Lower leg skin (tissue), 4 donors: Measurements from ENCODE around the gene CYP26A1. TPM values are rescaled to one million over a fixed set of nuclear protein-coding genes. Genes with fewer than 3 reads are reported as not detected.

Experiments
- DNase-seq, 2 donors: peaks; one replicate each; pipeline ENCODE4 v3.0.0-alpha.2; 2019; ENCODE audit warnings: low spot score in 2 of 2
- H3K4me3 ChIP-seq: fragments of 200-600 bp; sonication (generic); 2 replicates; pipeline ENCODE4 v1.5.1; 2017; ENCODE audit warnings: mild to moderate bottlenecking, low read depth; ENCODE audit not compliant: poor library complexity, severe bottlenecking
- CTCF ChIP-seq, 3 donors: fragments of 450-650 bp; IDR thresholded peaks; one replicate each; pipeline ENCODE4 v1.5.1; 2016; ENCODE audit warnings: antibody characterized with exemption in 3 of 3, mild to moderate bottlenecking in 3 of 3, moderate library complexity in 2 of 3
- POLR2A ChIP-seq, 2 donors: fragments of 450-650 bp; IDR thresholded peaks; one replicate each; pipeline ENCODE4 v1.6.1; 2016 to 2017; ENCODE audit warnings: antibody characterized with exemption in 2 of 2, mild to moderate bottlenecking in 1 of 2, moderate library complexity in 1 of 2
- WGBS, 2 donors: methylation state at CpG; one replicate each; pipeline ENCODE4 v1.1.5; 2018; 5-methylcytosine and 5-hydroxymethylcytosine counted together
- intact Hi-C: fragments of 100-400 bp; cut with DNase I; formaldehyde crosslinking; loops from one replicate; pipeline ENCODE4 v1.15.0; 2023; ENCODE audit warnings: low total_unique reads
- total RNA-seq, 4 donors: library from RNA; depleted of rRNA; stranded (reverse); fragments of >200 nt; gene quantifications; one replicate each; pipeline ENCODE4 v1.1.0, GENCODE V29; 2016

The CYP26A1 gene
- total RNA-seq = under 1 TPM in 2 of 4 donors, not detected in 2; 0.10 to 0.32 TPM

GRCh38 chr10:93073539-93074146 is at the start of gene CYP26A1:
Gene CYP26A1 (plus strand): TSS chr10:93073893. CDS start chr10:93073935, 42 bp downstream.
- 0 to 1% methylated on average over 23 to 27 of the region's 52 CpGs for WGBS, 2 donors
- DNase-seq = peak in 1 of 2 donors; percentile 63
- no peak within 1 kb of the TSS for H3K4me3 ChIP-seq
- intact Hi-C loops = no loop called here
- TF ChIP-seq POLR2A (IDR thresholded peaks at IDR 0.05) (no peak), CTCF (IDR thresholded peaks at IDR 0.05) (no peak)

GRCh38 chr10:93026072-93026471 is 47.6 kb upstream of the CYP26A1 start:
- TF ChIP-seq POLR2A (IDR thresholded peaks at IDR 0.05) = no peak
- TF ChIP-seq CTCF (IDR thresholded peaks at IDR 0.05) = no peak
- no peak overlapping the region for H3K4me3 ChIP-seq
- 75 to 78% methylated on average over 2 of the region's 2 CpGs for WGBS, 2 donors
- intact Hi-C loops = no loop called here
- DNase-seq = no peak

- DNase-seq = no peak
- no peak for TF ChIP-seq CTCF (IDR thresholded peaks at IDR 0.05)
- no peak for TF ChIP-seq POLR2A (IDR thresholded peaks at IDR 0.05)
- no peak overlapping the region for H3K4me3 ChIP-seq
- intact Hi-C loops = no loop called here
Observed at GRCh38 chr10:93027508-93027907, 46.2 kb upstream of the CYP26A1 start.

GRCh38 chr10:93028883-93029282 is 44.8 kb upstream of the CYP26A1 start:
- no peak for DNase-seq
- no peak for TF ChIP-seq POLR2A (IDR thresholded peaks at IDR 0.05)
- no peak for TF ChIP-seq CTCF (IDR thresholded peaks at IDR 0.05)
- 32 to 48% methylated on average over 2 of the region's 2 CpGs for WGBS, 2 donors
- intact Hi-C loops = no loop called here
- H3K4me3 ChIP-seq = no peak overlapping the region

- H3K4me3 ChIP-seq = no peak overlapping the region
- TF ChIP-seq POLR2A (IDR thresholded peaks at IDR 0.05) = no peak
Observed at GRCh38 chr10:93030409-93030808, 43.3 kb upstream of the CYP26A1 start.

GRCh38 chr10:93032105-93032808 is 41.4 kb upstream of the CYP26A1 start:
- intact Hi-C loops = no loop called here
- H3K4me3 ChIP-seq = no peak overlapping the region
- TF ChIP-seq CTCF (IDR thresholded peaks at IDR 0.05) (no peak), POLR2A (IDR thresholded peaks at IDR 0.05) (no peak)
- WGBS, 2 donors = 85 to 87% methylated on average over 5 of the region's 5 CpGs
- DNase-seq = no peak

More at GRCh38 chr10:93030409-93030808, 43.3 kb upstream of the CYP26A1 start:
- intact Hi-C loops = no loop called here
- DNase-seq = no peak
